ENCODE results near the gene C1orf35. TPM values are rescaled to one million over a fixed set of nuclear protein-coding genes. Genes with fewer than 3 reads are reported as not detected.
A peak's percentile ranks its signal among the peaks of the same experiment; 100 is the strongest.

C1orf35 gene
- polyA plus RNA-seq (2013, experiment 1 of 2) = 21.1 TPM
- 18.2 TPM for polyA plus RNA-seq (2013, experiment 2 of 2)

DNA sequence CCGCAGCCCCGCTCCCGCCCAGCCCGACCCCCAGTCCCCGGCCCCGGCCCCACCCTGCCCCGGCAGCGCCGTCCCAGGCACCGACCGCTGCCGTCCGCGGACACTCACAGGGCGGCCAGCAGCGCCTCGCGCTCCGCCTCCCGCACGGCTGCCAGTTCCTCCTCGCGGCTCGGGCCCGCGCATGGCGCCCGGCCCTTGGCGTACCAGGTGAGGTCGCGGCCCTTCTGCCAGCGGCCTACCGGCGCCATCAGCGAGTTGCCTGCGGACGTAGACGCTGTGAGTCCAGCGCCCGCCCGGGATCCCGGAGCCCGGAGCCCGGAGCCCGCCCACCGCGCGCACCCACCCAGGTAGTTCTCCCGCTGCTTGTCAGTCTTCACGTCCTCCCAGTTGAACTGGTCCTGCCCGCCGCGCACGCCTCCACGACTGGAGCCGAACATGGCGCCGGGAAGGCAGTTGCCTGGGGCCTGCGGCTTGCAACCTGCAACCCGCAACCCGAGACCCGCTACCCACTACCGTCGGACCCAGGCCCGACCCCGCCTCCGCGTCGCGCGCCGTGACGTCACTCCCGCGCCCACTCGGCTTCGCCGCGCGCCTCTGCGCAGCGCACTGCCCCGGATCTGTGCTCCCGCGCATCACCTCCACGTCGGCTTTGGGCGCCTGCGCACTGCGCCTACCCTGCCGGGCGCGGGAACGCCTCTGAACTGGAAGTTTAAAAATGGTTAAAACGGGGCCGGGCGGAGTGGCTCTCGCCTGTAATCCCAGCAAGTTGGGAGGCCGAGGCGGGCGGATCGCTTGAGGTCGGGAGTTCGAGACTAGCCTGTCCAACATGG is at the start of gene C1orf35:
C1orf35 (minus strand) TSS at position 535 of the 830 bp plus-strand sequence; CDS start at position 437, 98 bp downstream.
- Histone ChIP-seq H3K36me3 (ENCODE audit: insufficient read depth, low read length) (peaks cover 49% of the 10 kb centered on the region), H3K27me3 (ENCODE audit: insufficient read depth, low read length) (no peaks in the 10 kb centered on the region), H3K9me3 (ENCODE audit: insufficient read depth, low read depth, low read length) (no peaks in the 10 kb centered on the region), H3K27ac (ENCODE audit: low read depth, low read length) (peak within 1 kb of the TSS; percentile 90), H3K9ac (ENCODE audit: low read depth, low read length) (peak within 1 kb of the TSS; percentile 81), H3K4me3 (ENCODE audit: low read length) (peak within 1 kb of the TSS; percentile 89), H3K4me1 (ENCODE audit: insufficient read depth, low read length) (no peaks in the 10 kb centered on the region)
- WGBS = under 1% methylated on average over 104 of the region's 104 CpGs

- peaks cover 3% of the 10 kb centered on the region; the same call in 1 of the 2 replicates for H3K27me3 ChIP-seq (ENCODE audit: insufficient read depth, low read length)
These were observed 49.8 kb upstream of the C1orf35 start for GRCh38 chr1:228152918-228153258.

DNA sequence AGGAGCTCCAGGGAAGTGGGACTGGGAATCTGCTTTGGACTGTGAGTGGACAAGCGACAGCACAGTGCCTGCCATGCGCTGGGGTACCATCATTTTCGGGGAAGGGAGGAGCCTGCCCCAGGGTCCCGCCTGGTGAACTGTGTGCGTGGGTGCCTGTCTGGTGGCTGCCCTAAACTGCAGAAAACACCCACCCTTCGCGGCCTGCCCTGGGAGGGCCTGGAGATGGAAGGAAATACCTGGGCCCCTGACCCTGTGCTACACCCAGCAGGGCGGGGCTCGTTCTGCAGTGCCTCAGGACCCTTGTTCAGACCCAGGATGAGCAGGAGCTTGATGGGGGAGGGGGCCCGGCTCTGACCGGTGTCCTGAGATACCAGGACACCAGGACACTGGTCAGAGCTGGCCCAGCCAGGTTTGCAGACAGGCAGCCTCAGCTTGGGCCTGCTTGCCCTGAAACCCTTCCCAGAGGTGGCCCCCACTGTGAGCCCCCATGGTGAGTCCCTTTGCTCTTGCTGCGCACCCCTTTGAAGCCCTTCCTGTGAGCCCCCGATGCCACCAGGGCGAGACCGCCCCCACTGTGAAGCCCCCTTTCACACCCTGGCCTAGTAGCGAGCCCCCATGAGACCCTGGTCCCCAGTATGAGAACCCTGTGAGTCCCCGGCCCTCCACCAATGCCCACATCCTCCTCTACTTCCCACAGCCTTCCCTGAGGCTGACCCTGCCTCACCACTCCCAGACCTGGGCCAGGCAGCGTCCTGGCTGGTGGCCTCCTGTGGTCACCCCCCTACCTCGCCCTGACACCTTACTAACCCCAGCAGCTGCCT is 49.2 kb upstream of the C1orf35 start:
- H3K4me1 ChIP-seq (ENCODE audit: insufficient read depth, low read length) = 0 out of 2 replicates have a peak, but pooled peaks cover 5% of the 10 kb centered on the region
- no peaks in the 10 kb centered on the region for H3K36me3 ChIP-seq (ENCODE audit: insufficient read depth, low read length)
- 94% methylated on average over 19 of the region's 19 CpGs for WGBS
- no peaks in the 10 kb centered on the region for H3K27me3 ChIP-seq (ENCODE audit: insufficient read depth, low read length)
- no peak overlapping the region for H3K9ac ChIP-seq (ENCODE audit: low read depth, low read length)
- no peak overlapping the region for H3K27ac ChIP-seq (ENCODE audit: low read depth, low read length)
- no peak overlapping the region for H3K4me3 ChIP-seq (ENCODE audit: low read length)
- H3K9me3 ChIP-seq (ENCODE audit: insufficient read depth, low read depth, low read length) = no peaks in the 10 kb centered on the region

More at GRCh38 chr1:228152918-228153258, 49.8 kb upstream of the C1orf35 start:
- 78% methylated on average over 3 of the region's 3 CpGs for WGBS
- H3K4me3 ChIP-seq (ENCODE audit: low read length) = no peak overlapping the region
- 0 out of 2 replicates have a peak, but pooled peaks cover 5% of the 10 kb centered on the region for H3K4me1 ChIP-seq (ENCODE audit: insufficient read depth, low read length)
- no peak overlapping the region for H3K27ac ChIP-seq (ENCODE audit: low read depth, low read length)
- H3K36me3 ChIP-seq (ENCODE audit: insufficient read depth, low read length) = no peaks in the 10 kb centered on the region
- H3K9ac ChIP-seq (ENCODE audit: low read depth, low read length) = no peak overlapping the region
- no peaks in the 10 kb centered on the region for H3K9me3 ChIP-seq (ENCODE audit: insufficient read depth, low read depth, low read length)

DNA sequence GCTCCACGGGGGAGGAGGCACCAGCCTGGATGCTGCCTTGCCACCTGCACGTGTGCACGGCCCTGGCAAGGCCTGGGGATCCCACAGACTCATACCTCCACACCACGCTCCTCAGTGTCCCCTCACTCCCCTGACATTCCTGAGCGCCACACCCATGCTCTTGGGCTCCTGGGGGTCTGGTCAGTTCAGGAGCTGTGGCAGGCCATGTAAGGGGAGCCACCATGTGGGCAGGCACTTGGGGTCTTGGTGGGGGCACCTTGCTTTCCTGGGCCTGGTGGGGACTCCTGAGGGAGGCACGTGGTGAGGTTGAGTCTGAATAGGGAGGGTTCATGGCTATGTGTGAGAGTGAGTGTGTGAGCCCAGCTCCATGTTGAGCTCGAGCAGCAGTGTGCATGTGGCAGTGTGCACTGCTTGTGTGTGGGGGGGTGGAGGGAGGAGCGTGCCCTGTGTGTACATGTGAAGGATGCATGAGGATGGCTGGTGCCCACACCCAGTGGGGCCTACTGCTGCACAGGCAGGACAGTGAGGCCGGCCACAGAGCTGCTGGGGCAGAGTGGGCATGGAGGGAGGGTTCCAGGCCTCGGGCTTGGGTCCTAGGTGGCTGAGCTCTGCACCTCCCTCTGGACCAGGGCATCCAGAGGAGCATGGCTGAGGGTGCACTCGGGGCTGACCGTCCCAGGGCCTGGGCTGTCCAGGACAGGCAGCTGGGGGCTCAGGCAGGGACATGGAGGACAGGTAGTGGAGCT is 48.2 kb upstream of the C1orf35 start:
- Histone ChIP-seq H3K36me3 (ENCODE audit: insufficient read depth, low read length) (0 out of 2 replicates have a peak, but pooled peaks cover 3% of the 10 kb centered on the region), H3K9ac (ENCODE audit: low read depth, low read length) (peak overlapping the region; percentile 41; the same call in 1 of the 2 replicates), H3K27ac (ENCODE audit: low read depth, low read length) (no peak overlapping the region), H3K4me3 (ENCODE audit: low read length) (no peak overlapping the region), H3K9me3 (ENCODE audit: insufficient read depth, low read depth, low read length) (no peaks in the 10 kb centered on the region), H3K27me3 (ENCODE audit: insufficient read depth, low read length) (no peaks in the 10 kb centered on the region), H3K4me1 (ENCODE audit: insufficient read depth, low read length) (0 out of 2 replicates have a peak, but pooled peaks cover 5% of the 10 kb centered on the region)
- WGBS = 93% methylated on average over 12 of the region's 12 CpGs

GRCh38 chr1:228150461-228151179 is 47.5 kb upstream of the C1orf35 start:
- WGBS = 86% methylated on average over 17 of the region's 17 CpGs
- H3K4me1 ChIP-seq (ENCODE audit: insufficient read depth, low read length) = 0 out of 2 replicates have a peak, but pooled peaks cover 5% of the 10 kb centered on the region
- peak overlapping the region; percentile 41; the same call in 1 of the 2 replicates for H3K9ac ChIP-seq (ENCODE audit: low read depth, low read length)
- 0 out of 2 replicates have a peak, but pooled peaks cover 4% of the 10 kb centered on the region for H3K36me3 ChIP-seq (ENCODE audit: insufficient read depth, low read length)
- no peaks in the 10 kb centered on the region for H3K9me3 ChIP-seq (ENCODE audit: insufficient read depth, low read depth, low read length)
- no peak overlapping the region for H3K27ac ChIP-seq (ENCODE audit: low read depth, low read length)
- H3K4me3 ChIP-seq (ENCODE audit: low read length) = no peak overlapping the region
- no peaks in the 10 kb centered on the region for H3K27me3 ChIP-seq (ENCODE audit: insufficient read depth, low read length)

DNA sequence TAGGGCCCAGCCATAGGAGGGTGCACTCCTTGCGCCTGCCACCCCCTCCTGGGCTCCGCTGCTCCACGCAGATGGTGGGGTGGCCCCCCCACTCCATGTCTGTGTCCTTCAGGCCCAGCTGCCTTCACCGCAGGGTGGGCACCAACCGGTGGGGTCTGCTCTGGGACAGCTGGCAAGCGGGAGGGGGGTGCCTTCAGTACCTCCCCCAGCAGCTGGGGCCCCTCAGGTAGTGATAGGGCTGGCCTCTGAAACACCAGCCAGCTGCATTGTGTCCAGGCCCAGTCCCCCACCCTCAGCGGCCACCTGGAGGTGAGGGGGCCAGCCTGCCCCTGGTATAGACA is 47.0 kb upstream of the C1orf35 start:
- Histone ChIP-seq H3K9me3 (ENCODE audit: insufficient read depth, low read depth, low read length) (no peaks in the 10 kb centered on the region), H3K36me3 (ENCODE audit: insufficient read depth, low read length) (0 out of 2 replicates have a peak, but pooled peaks cover 4% of the 10 kb centered on the region), H3K27me3 (ENCODE audit: insufficient read depth, low read length) (no peaks in the 10 kb centered on the region), H3K4me1 (ENCODE audit: insufficient read depth, low read length) (0 out of 2 replicates have a peak, but pooled peaks cover 5% of the 10 kb centered on the region), H3K27ac (ENCODE audit: low read depth, low read length) (no peak overlapping the region), H3K9ac (ENCODE audit: low read depth, low read length) (no peak overlapping the region; the same call in 1 of the 2 replicates), H3K4me3 (ENCODE audit: low read length) (no peak overlapping the region)
- 92% methylated on average over 7 of the region's 7 CpGs for WGBS

GRCh38 chr1:228149406-228150119 is 46.4 kb upstream of the C1orf35 start, which contains the start of gene GJC2:
Gene GJC2, plus strand, starts transcription at chr1:228149930. Its CDS starts 7,829 bp downstream, at chr1:228157759.
- H3K4me3 ChIP-seq (ENCODE audit: low read length) = no peak within 1 kb of the TSS

DNA sequence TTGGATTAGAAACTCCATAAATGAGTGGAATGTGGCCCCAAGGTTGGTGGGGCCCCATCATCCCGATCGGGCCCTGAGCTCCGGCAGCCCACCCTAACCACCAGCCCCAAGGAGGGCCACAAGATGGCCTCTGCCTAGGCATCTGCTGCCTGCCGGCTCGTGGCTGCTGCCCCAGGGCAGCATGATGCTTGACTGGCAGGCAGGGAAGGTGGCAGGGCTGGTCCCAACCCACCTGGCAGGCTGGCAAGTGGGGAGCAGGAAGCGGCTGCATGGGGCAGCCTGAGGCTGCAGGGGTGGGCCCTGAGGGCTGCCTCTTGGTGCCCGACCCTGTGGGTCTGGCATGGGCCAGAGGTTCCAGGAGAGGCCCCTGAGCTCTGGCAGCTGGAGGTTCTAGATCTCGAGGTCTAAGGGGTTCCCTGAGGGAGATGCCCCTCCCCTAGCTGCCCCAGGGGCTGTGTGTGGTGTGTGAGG is 45.8 kb upstream of the C1orf35 start:
- Histone ChIP-seq H3K27ac (ENCODE audit: low read depth, low read length) (peak overlapping the region; percentile 18; the same call in 1 of the 2 replicates), H3K9me3 (ENCODE audit: insufficient read depth, low read depth, low read length) (no peaks in the 10 kb centered on the region), H3K36me3 (ENCODE audit: insufficient read depth, low read length) (0 out of 2 replicates have a peak, but pooled peaks cover 4% of the 10 kb centered on the region), H3K9ac (ENCODE audit: low read depth, low read length) (peak overlapping the region; percentile 52), H3K4me3 (ENCODE audit: low read length) (no peak overlapping the region), H3K27me3 (ENCODE audit: insufficient read depth, low read length) (no peaks in the 10 kb centered on the region), H3K4me1 (ENCODE audit: insufficient read depth, low read length) (0 out of 2 replicates have a peak, but pooled peaks cover 5% of the 10 kb centered on the region)
- 89% methylated on average over 8 of the region's 8 CpGs for WGBS

More at GRCh38 chr1:228149406-228150119, 46.4 kb upstream of the C1orf35 start, which contains the start of gene GJC2:
- Histone ChIP-seq H3K4me1 (ENCODE audit: insufficient read depth, low read length) (0 out of 2 replicates have a peak, but pooled peaks cover 5% of the 10 kb centered on the region), H3K9me3 (ENCODE audit: insufficient read depth, low read depth, low read length) (no peaks in the 10 kb centered on the region), H3K9ac (ENCODE audit: low read depth, low read length) (peak within 1 kb of the TSS; percentile 52), H3K36me3 (ENCODE audit: insufficient read depth, low read length) (0 out of 2 replicates have a peak, but pooled peaks cover 4% of the 10 kb centered on the region), H3K27ac (ENCODE audit: low read depth, low read length) (peak within 1 kb of the TSS; percentile 18; the same call in 1 of the 2 replicates), H3K27me3 (ENCODE audit: insufficient read depth, low read length) (no peaks in the 10 kb centered on the region)
- WGBS = 43% methylated on average over 17 of the region's 17 CpGs

DNA sequence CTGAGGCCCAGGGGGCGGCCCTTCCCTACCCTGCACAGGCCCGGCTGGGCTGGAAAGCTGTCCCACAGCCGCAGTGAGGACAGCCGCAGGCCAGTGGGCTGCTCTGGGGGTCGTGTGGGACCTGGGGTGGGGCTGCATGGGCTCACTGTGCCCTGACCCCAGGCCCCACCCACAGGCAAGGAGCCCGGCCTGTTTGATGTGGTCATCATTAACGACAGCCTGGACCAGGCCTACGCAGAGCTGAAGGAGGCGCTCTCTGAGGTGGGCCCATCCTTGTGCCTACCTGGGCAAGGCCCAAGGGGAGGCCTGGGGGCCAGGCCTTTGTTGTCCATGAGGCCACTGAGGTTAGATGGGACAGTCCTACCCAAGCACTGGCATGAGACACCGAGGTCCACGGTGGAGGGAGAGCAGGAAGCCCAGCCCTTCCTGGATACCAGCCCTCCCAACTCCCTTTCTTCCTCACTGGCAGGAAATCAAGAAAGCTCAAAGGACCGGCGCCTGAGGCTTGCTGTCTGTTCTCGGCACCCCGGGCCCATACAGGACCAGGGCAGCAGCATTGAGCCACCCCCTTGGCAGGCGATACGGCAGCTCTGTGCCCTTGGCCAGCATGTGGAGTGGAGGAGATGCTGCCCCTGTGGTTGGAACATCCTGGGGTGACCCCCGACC is 45.2 kb upstream of the C1orf35 start:
- H3K9me3 ChIP-seq (ENCODE audit: insufficient read depth, low read depth, low read length) = no peaks in the 10 kb centered on the region
- H3K27me3 ChIP-seq (ENCODE audit: insufficient read depth, low read length) = no peaks in the 10 kb centered on the region
- no peak overlapping the region for H3K27ac ChIP-seq (ENCODE audit: low read depth, low read length)
- H3K4me1 ChIP-seq (ENCODE audit: insufficient read depth, low read length) = 0 out of 2 replicates have a peak, but pooled peaks cover 5% of the 10 kb centered on the region
- H3K36me3 ChIP-seq (ENCODE audit: insufficient read depth, low read length) = 0 out of 2 replicates have a peak, but pooled peaks cover 4% of the 10 kb centered on the region
- no peak overlapping the region for H3K9ac ChIP-seq (ENCODE audit: low read depth, low read length)
- H3K4me3 ChIP-seq (ENCODE audit: low read length) = no peak overlapping the region
- WGBS = 91% methylated on average over 18 of the region's 18 CpGs
